HG03039 (cell line): ENCODE results near the gene FOXK2.
"Not testable (repeated sequence)": the region's sequence is repeated elsewhere in the genome, so short reads cannot be mapped to it uniquely, and the experiment has no call there.

Experiments
- ATAC-seq: cut with Tn5 transposase; IDR thresholded peaks from one replicate; pipeline ENCODE4 v1.9.1; 2021; ENCODE audit warnings: mild to moderate bottlenecking, moderate library complexity; ENCODE audit not compliant: unreplicated experiment

The FOXK2 gene

GRCh38 chr17:82494236-82495055, 25.1 kb upstream of the FOXK2 start:
- peak; percentile 48 for ATAC-seq

- no peak for ATAC-seq
Observed at GRCh38 chr17:82495844-82496528, 23.5 kb upstream of the FOXK2 start.

- ATAC-seq = peak; percentile 50
Observed at GRCh38 chr17:82496529-82497434, 22.8 kb upstream of the FOXK2 start.

- ATAC-seq = no peak
Observed at GRCh38 chr17:82497483-82498405, 21.8 kb upstream of the FOXK2 start.

GRCh38 chr17:82502207-82502606, 17.3 kb upstream of the FOXK2 start:
- ATAC-seq = no peak

GRCh38 chr17:82503094-82503727, 16.3 kb upstream of the FOXK2 start:
- no peak for ATAC-seq

- no peak for ATAC-seq
Observed at GRCh38 chr17:82503728-82504308, 15.7 kb upstream of the FOXK2 start.

GRCh38 chr17:82505296-82505695, 14.2 kb upstream of the FOXK2 start:
- ATAC-seq = no peak

GRCh38 chr17:82506402-82506801, 13.1 kb upstream of the FOXK2 start:
- peak; percentile 60 for ATAC-seq

GRCh38 chr17:82507631-82508175, 11.8 kb upstream of the FOXK2 start:
- no peak for ATAC-seq

GRCh38 chr17:82511642-82512041, 7.9 kb upstream of the FOXK2 start:
- ATAC-seq = not testable (repeated sequence)

GRCh38 chr17:82513864-82514263, 5.7 kb upstream of the FOXK2 start:
- not testable (repeated sequence) for ATAC-seq

GRCh38 chr17:82517230-82517865, 2.2 kb upstream of the FOXK2 start:
- no peak for ATAC-seq

GRCh38 chr17:82519971-82520903, 705 bp downstream of the FOXK2 start:
- ATAC-seq = peak; percentile 15

GRCh38 chr17:82524540-82524939, 5.0 kb downstream of the FOXK2 start:
- no peak for ATAC-seq

- ATAC-seq = no peak
Observed at GRCh38 chr17:82525712-82526111, 6.2 kb downstream of the FOXK2 start.

- no peak for ATAC-seq
Observed at GRCh38 chr17:82527898-82528297, 8.4 kb downstream of the FOXK2 start.
